GM21515 (cell line): Measurements from ENCODE around the gene BMERB1.
"Not testable (repeated sequence)": the region's sequence is repeated elsewhere in the genome, so short reads cannot be mapped to it uniquely, and the experiment has no call there.

Experiments used
- ATAC-seq: cut with Tn5 transposase; IDR thresholded peaks from one replicate; pipeline ENCODE4 v1.9.1; 2021; ENCODE audit not compliant: unreplicated experiment

The BMERB1 gene

DNA sequence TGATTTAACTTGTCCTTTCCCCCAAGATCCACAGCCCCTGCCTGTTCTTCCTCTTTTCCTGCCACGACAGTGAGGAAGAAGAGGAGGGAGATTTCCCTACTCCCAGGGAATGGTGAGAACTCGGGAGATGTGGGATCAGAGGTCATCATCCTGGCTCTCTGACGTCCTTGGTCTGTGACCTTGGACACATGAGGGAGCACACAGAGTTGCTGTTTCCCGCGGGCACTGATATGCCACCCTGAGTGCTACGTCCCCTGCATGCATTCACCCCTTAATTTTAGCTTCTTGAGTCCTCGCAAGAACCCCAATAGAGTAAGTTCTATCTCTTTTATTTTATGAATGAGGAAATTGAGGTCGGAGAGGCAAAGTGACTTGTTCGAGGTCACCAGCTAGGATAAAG, 85.4 kb downstream of the BMERB1 start:
- no peak for ATAC-seq

DNA sequence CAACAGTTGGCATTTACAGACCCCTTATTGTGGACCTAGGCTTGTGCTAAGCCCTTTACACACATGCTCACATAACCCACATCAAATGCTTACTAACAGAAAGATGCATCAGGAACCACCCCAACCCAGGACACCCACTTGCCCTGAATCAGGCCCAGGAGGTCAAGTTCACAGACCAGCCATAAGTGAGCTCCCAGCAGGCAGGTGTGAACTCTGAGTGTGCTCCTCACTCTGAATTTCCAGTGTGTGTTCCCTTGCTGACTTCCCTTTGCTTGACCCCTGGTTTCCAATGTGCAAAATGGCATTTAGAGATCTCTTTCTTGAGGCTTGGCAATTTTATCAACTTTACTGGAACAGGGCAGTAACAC, 87.0 kb downstream of the BMERB1 start:
- no peak for ATAC-seq

- ATAC-seq = no peak
Measured at GRCh38 chr16:15521758-15522509, 87.5 kb downstream of the BMERB1 start.

DNA sequence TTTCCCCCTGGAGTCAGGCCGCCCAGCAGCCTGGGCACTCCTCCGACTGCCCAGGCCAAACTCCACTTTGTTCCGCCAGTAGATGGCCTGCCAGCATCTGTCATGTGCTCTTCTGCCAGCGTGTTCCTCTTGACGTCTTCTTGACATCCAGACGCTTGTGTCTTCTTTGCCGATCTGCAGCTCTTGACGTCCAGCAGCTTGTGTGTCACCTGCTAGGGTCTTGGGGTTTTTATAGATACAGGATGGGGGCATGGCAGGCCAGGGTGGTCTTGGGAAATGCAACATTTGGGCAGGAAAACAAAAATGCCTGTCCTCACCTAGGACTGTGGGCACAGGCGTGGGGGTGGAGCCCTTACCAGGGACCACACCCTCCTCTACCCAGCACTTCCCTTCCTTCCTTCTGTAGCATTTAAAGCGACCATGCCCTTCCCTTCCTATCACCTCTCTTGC, 88.7 kb downstream of the BMERB1 start:
- no peak for ATAC-seq

DNA sequence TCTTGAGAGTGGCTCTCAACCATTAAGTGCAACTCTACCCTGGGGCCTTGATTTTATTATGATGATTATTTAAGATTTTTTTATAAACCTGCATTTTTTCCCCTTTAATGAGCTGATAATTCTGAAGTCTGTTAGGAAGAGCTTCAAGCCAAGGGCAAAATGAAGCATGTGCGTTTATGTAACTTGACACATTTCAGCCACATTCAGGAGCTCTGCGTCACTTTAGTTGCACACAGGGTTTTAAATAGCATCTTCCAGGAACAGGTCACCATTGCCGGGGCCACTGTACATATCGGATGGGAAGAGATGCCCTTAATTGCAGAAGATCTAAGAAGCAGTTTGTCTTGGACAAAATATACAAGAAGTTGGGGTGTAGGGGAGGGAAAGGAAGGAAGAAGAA, 89.6 kb downstream of the BMERB1 start:
- ATAC-seq = no peak

DNA sequence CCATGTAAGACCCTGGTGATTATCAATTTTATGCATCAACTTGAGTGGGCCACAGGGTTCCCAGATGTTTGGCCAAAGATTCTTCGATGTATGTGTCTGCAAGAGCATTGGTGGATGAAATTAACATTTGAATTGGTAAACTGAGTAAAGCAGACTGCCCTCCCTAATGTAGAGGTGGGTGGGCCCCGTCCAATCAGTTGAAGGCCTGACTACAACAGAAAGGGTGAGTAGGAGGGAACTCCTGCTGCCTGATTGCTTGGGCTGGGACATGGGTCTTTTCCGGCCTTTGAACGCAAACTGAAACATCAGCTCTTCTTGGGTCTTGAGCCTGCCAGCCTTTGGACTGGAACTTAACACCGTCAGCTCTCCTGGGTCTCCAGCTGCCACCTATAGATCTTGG, 90.6 kb downstream of the BMERB1 start:
- ATAC-seq = no peak

DNA sequence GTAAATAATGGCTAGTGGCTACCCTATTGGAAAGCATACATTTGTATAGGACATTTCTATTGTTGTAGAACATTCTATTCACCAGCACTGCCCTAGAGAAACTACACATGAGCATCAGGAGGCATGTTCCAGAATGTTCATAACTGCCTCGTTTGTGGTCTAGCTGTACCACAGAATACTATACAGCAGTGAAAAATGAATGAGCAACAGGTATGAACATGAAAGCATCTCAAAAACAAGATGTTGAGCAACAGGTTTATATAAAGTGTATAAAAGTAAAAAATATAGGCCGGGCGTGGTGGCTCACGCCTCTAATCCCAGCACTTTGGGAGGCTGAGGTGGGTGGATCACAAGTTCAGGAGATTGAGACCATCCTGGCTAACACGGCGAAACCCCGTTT, 91.7 kb downstream of the BMERB1 start:
- no peak for ATAC-seq

DNA sequence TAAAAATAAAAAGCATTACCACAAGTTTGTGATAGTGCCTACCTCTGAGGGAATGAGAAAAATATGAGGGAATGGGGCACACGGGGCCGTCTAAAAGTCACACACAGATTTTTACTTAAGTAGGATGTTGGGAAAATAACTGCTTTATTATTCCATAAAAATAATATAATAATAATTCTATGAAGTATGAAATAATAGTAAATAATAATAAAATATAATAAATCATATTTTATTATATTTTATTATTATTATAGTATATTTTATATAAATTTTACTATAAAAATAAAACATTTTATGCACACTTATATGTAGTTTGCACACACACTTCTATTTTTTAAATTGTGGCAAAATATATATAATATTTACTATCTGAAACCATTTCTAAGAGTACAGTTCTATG, 92.3 kb downstream of the BMERB1 start:
- ATAC-seq = no peak

GRCh38 chr16:15529673-15530072, 95.3 kb downstream of the BMERB1 start:
- ATAC-seq = no peak

- ATAC-seq = no peak
Measured at GRCh38 chr16:15530085-15530484, 95.7 kb downstream of the BMERB1 start.

GRCh38 chr16:15532825-15533224, 98.4 kb downstream of the BMERB1 start:
- ATAC-seq = no peak

GRCh38 chr16:15533386-15533785, 99.0 kb downstream of the BMERB1 start:
- no peak for ATAC-seq

GRCh38 chr16:15535772-15536171, 101.4 kb downstream of the BMERB1 start:
- no peak for ATAC-seq

DNA sequence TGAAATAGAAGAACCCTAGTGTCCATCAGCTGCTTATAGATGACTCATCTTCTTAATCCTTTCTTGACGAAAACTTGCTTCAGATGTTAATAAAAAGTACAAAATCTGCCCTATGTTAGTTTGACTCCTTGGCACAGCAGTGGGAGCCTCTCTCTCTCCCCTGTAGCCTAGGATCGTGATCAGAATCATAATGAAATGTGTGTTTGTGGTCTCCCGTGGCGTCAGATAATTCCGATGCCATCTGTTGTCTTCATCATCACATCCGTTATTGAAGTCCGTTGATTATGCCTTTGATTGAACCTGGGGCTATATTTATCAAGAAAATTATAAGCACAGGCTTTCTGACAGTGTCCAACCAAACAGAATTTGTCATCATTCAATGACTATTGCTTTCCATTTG, 102.5 kb downstream of the BMERB1 start:
- ATAC-seq = no peak

GRCh38 chr16:15538507-15538906, 104.1 kb downstream of the BMERB1 start:
- no peak for ATAC-seq

- ATAC-seq = no peak
Measured at GRCh38 chr16:15539197-15539596, 104.8 kb downstream of the BMERB1 start.

GRCh38 chr16:15542261-15542660, 107.9 kb downstream of the BMERB1 start:
- no peak for ATAC-seq

GRCh38 chr16:15542734-15543347, 108.5 kb downstream of the BMERB1 start:
- no peak for ATAC-seq

DNA sequence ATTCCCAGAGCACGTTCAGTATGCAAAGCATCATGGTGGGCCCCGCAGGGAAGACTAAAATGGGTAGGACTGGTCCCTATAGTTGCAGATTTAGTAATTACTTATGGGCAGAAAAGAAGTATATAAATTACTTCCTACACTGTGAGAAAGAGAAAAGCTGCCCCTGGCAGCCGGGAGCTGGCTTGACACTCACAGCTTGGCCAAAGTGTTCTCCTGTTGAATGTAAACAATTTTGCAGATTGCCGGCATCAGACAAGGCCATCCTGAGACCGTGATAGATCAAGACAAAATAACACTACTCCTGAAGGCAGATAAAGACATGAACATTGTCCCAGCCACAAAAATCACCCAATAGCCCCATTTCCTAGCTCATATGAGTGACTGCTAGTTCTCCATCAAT, 110.0 kb downstream of the BMERB1 start:
- no peak for ATAC-seq

DNA sequence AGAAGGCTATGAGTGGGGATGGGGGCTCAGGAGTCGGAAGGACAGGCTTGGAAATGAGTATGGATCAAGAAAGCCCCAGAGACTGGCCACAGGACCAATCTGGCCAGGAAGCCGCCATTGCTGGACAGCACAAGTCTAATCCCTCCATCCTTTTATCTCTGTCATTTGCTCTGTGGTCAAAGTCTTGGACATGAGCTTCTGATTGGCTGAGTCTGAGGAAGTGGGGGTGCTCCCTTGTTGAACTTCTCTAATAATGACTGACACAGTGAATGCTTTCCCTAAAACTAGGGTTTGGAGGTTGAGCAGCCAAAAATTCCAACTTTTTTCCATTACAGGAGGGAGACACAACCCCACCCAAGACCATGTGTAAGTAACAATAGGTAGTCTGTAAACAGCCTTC, 111.2 kb downstream of the BMERB1 start:
- no peak for ATAC-seq

DNA sequence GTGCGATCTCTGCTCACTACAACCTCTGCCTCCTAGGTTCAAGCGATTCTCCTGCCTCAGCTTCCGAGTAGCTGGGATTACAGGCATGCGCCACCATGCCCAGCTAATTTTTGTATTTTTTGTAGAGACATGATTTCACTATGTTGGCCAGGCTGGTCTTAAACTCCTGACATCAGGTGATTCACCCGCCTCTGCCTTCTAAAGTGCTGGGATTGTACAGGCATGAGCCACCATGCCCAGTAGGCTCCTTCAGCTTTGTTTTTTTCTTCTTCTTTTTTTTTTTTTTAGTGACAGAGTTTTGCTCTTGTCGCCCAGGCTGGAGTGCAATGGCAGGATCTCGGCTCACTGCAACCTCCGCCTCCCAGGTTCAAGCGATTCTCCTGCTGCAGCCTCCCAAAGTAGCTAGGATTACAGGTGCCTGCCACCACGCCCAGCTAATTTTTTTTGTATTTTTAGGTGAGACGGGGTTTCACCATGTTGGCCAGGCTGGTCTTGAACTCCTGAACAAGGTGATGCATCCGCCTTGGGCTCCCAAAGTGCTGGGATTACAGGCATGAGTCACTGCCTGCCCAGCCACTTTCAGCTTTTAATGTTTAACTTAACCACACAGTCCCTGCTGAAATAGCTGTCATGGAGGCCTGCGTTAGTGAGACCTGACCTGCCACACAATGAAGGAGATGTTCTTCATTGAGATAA, 112.8 kb downstream of the BMERB1 start:
- not testable (repeated sequence) for ATAC-seq

DNA sequence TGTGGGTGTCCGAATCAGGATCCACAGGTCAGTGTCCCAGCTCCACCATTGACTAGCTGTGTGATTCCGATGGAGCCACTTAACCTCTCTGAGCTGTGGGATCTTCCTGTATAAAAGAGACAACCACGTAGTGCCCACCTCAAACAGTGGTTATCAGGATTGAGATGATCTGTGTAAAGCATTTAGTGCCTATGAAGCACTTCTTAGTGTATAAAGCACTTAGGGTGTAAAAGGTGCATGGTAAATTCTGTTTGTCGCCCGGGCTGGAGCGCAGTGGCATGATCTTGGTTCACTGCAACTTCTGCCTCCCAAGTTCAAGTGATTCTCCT, 113.3 kb downstream of the BMERB1 start:
- no peak for ATAC-seq
